Forelimb muscle (tissue), 1 donor: Measurements from ENCODE around the gene MFN2. TPM values are rescaled to one million over a fixed set of nuclear protein-coding genes. Genes with fewer than 3 reads are reported as not detected.

Experiments used
- DNase-seq: peaks from one replicate; pipeline ENCODE4 v3.0.0-alpha.2; 2013; ENCODE audit warnings: low read depth
- polyA plus RNA-seq: library from polyadenylated mRNA; unstranded; fragments of 120-200 nt; gene quantifications from one replicate; pipeline ENCODE4 v1.2.1, GENCODE V29; 2013; ENCODE audit not compliant: insufficient read length

Gene MFN2
- polyA plus RNA-seq, 1 donor: 74.4 TPM

DNA sequence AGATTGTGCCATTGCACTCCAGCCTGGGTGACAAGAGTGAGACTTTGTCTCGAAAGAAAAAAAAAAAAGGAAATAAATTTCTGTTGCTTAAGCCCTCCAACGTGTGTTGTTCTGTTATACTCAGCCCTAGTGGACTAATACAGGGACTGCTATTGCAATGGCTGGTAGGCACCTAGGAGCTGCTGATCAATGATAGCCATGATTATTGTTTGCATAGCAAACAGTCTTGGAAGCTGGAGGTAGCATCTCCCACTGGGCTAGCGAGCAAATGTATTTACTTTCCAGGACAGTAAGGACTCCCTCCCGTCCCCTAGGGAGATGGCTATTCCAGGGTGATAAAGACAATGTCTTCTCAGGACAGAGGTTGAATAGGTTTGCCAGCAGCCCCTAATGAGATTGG is 69.4 kb downstream of the MFN2 start:
- no peak for DNase-seq

GRCh38 chr1:12051361-12051760 is 71.1 kb downstream of the MFN2 start:
- no peak for DNase-seq

DNA sequence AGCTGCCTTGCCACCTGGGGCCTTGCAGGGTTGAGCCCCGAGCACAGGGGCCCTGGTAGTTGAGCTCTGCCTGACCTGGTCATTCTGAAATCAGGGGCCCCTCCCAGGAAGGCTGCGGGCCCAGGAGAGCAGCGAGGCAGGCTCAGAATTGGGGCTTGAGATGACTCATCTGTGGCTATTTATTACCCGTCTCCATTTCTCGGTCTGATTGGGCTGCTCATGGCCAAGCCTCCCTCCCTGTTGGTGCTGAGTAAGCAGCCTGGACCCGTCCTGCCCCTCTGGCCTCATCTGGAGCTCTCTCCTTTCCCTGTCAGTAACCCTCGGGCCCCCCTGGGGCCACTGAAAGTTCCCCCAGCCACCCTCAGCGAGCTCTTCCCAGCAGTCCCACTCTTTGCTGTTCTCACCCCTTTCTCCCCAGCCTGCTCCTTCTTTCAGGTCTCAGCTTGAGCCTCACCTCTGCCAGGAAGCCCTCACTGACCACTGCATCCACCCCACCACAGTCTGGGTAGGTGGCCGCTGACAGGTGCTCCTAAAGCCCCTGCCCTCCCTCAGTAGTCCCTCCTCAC is 71.8 kb downstream of the MFN2 start:
- peak; percentile 36 for DNase-seq

DNA sequence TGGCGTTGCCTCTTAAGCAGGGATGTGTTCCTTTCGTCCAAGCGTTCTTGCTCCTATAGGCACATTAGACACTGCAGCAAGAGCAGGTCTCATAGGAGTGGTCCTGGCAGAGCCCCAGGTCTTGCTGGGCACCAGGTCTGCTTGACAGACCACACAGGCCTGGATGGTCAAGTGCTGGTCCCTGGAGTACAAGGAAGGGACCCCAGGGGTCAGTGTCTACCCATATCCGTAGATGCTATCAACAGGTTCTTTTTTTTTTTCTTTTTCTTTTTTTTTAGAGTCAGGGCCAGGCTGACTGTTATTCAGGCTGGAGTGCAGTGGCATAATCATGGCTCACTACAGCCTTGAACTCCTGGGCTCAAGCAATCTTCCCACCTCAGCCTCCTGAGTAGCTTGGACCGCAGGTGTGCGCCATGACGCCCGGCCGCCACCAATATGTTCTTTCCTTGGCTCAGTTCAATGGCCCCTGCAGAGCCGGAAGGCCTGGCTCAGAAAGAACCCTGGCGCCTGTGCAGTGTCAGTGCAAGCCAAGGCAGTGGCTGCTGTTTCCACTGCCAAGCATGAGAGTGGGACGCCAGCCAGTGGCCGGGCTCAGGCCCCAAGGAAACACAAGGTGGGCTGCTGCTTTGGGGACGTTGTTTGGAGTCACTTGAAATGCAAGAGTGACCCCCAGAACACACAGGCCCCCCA is 72.9 kb downstream of the MFN2 start:
- DNase-seq: no peak

- DNase-seq: no peak
These were observed 73.7 kb downstream of the MFN2 start for GRCh38 chr1:12053752-12054548.

DNA sequence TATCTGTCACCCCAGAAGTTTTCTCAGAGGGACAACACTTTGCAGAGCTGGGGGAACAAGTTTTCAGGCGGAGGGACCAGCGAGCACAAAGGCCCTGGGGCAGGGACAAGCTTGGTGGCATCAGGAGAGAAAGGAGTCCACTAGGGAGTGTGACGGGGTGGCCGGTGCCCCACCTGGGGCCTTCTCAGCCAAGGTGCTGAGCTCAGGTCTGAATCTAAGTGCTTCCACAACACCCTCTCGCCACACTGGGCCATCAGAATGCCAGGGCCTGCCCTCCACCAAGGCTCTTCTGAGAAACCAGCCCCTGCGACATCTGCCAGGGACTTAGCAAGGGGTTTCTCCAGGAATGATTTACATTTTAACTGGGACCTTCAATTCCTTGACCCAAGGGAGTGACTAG is 75.0 kb downstream of the MFN2 start:
- no peak for DNase-seq

- DNase-seq: no peak
These were observed 76.1 kb downstream of the MFN2 start for GRCh38 chr1:12056331-12056841.

DNA sequence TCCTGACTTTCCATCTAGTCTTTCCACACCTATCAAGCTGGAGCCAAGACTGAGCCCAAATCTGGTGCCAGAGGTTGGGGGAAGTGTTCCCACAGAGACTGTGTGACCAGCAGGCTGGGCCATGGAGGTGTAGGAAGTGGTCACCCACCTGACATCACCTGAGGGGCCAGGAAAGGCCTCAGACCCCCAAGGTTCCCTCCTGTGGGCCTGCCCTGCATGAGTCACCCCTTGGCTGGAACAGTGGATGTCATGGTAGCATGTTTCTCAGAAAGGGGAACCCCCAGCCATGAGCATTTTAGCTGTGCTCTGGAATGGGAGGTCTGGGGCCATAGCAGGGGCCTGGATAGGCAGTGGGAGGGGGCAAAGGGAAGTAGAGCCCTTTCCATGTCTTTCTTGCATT is 77.1 kb downstream of the MFN2 start:
- DNase-seq: no peak

DNA sequence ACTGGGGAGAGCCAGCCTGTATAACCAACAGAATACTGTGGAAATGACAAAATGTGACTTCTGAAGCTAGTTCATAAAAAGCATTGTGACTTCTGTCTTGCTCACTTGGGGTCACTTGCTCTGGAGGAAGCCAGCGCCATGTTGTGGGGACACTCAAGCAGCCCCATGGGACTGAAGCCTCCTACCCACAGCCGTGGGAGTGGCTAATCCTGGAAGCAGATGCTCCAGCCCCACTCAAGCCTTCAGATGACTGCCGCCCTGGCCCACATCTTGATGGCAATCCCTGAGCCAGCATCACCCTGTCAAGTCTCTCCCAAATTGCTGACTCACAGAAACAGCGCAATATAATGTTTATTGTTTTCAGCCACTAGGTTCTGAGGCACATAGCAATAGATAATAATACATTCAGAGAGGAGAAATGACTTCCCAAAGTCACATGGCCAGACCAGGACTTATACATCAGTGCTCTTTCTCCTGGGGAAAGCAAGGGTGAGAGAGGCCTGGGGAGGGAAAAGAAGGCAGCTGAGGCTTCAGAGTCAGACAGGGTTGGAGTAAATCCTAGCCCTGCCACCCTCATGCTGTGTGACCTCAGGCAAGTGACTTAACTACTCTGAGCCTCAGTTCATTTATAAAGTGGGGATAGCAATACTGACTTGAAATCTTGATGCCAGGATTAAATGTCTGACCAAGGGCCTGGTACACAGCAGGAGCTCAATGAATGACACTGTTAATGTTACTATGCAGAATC is 77.9 kb downstream of the MFN2 start:
- no peak for DNase-seq

- no peak for DNase-seq
These were observed 79.0 kb downstream of the MFN2 start for GRCh38 chr1:12059226-12059625.

DNA sequence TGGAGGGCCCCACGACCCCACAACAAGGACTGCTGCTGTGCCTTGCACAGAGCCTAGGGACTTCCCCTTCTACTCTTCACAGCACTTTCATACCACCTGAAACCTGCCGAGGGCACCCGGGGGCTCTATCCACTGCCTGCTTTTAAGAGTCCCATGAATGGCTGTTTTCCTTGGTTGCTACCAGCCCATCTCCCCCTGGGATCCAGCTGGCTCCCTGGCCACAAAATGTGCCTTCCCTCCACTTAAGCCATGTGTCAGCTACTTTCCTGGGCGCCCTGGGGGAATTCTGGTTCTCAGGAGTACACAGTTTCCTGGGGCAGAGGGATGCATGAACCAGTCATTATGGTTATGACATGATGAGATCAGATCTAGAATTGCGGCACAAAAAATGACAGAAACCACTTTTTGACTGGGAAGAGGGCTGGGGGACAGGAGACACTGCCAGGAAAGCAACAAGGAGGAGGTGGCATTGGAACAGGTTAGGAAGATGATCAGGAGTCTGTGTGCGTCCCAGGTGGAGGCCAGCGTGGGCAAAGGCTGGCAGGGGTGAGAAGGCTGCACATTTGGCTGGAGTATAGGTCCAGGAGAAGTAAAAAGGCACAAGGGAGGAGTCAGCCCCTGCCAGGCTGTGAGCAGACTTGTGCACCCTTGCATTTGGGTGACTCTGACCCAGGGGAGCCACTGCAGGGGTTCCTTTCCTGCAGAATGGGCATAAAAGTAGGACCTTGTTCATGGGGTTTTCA is 79.6 kb downstream of the MFN2 start:
- DNase-seq: no peak

DNA sequence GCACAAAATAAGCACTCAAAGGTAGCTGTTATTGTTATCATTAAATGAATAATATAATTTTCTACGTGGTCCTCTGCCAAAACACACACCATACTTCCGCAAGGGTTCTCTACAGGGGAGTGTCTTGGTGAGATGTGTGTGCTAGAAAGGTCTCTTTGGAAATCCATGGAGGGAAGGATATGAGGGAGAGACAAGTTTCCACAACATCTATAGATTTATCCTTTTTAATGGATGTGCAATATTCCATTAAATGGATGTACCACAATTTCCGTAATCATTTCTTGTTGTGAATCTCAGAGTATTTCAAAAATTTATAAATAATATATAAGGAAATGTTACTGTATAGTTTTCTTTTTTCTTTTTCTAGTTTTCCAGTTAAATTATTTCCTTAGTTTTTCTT is 80.3 kb downstream of the MFN2 start:
- no peak for DNase-seq

Other genes with a start within 250 kb of the MFN2 start
- gene AGTRAP, start 244.3 kb upstream of the MFN2 start, polyA plus RNA-seq: 18.2 TPM
- gene C1orf167, start 218.3 kb upstream of the MFN2 start, polyA plus RNA-seq: 12.1 TPM
- 38.7 TPM for gene MTHFR, start 174.5 kb upstream of the MFN2 start, polyA plus RNA-seq
- 13.0 TPM for gene CLCN6, start 174.3 kb upstream of the MFN2 start, polyA plus RNA-seq
- gene NPPA, start 132.7 kb upstream of the MFN2 start, polyA plus RNA-seq: 2.1 TPM
- gene NPPB, start 121.5 kb upstream of the MFN2 start, polyA plus RNA-seq: not detected
- 32.5 TPM for gene KIAA2013, start 54.0 kb upstream of the MFN2 start, polyA plus RNA-seq
- gene PLOD1, start 45.7 kb upstream of the MFN2 start, polyA plus RNA-seq: 146 TPM
- 18.8 TPM for gene MIIP, start 39.1 kb downstream of the MFN2 start, polyA plus RNA-seq
- gene TNFRSF8, start 82.9 kb downstream of the MFN2 start, polyA plus RNA-seq: 0.22 TPM
- gene TNFRSF1B, start 186.5 kb downstream of the MFN2 start, polyA plus RNA-seq: 11.8 TPM
- 17.2 TPM for gene VPS13D, start 249.6 kb downstream of the MFN2 start, polyA plus RNA-seq